ENCODE measurements around the gene DCP1B.
A peak's percentile ranks its signal among the peaks of the same experiment; 100 is the strongest.

The DCP1B gene

DNA sequence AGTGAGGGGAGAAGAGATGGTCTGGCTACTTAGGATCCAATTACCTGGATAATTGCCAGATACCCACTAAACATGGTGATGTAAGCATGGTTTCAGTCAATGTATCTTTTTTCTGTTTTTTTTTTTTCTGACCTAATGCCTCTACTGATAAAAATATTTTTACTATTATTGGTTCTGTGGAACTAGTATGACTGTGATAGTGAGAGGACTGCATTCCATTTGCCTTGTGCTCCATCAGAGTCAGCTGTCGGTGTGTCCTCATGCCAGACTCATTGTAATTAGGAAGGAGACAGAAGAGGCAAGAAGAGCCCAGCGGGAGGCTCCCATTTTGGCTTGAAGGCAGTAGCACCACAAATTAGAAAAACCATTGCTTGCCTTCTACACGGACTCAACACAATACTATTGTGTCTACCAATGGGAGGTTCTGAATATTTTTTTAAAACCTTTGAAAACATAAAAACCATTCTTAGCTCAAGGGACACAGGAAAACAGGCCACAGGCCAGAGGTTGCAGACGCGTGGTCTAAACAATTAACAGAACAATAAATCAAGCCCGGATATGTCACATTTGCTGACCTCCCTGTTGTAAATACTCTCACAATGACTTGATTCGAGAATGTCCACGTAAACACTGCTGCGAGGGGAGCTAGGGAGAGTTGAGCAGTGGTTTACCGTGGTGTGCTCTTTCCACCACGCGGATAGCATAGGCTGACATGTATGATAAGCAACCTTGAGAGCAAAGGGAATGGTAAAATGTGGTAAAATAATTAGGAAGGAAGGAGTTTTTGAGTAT, 13.5 kb upstream of the DCP1B start:
- no peak for DNase-seq

DNA sequence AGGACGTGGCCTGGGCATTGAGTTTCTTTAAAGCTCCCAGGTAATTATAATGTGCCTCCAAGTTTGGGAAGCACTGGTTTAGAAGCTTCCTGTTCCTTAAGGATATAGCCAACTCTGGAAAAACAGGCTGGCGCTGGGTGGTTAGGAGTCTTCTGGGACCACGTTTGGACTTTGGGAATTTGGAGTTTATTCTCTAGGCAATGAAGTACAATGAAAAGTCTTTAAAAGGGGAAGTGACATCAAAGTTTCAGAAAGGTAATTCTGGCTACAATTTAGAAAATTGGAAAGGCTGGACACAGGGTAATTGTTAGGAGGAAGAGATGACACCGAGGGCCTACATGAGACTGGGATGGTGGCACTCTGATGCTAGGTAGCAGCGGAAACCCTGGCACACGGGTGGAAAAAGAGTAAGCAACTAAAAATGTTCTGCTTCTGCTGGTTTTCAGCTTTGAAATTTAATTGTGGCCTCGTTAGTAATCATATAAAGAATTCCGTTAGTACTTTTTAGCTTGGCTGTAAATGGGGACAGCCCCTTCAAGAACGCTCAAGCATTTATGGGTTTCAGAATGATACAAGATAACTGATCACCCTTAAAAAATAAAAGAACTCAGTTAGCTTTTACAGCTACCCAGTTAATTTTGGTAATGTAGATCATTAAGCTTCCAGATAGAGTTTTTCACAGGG, 12.7 kb upstream of the DCP1B start:
- DNase-seq = no peak

DNA sequence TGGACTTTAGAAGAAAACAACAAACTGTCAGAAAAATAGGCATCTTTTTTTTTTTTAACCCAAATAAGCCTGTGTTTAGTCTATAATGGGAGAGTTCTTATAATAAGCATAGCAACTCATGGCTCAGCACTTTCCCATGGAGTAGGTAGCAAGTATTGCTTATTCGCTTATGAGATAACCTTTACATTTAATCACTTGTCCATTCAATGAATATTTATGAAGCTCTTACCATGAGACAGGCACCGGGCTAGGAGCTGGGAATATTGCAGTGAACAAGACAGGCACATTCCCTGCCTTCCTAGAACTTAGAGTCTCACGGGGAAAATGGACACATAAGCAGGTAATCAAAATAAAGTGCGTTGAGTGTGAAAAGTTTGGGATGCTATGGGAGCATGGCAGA, 10.0 kb upstream of the DCP1B start:
- no peak for DNase-seq

DNA sequence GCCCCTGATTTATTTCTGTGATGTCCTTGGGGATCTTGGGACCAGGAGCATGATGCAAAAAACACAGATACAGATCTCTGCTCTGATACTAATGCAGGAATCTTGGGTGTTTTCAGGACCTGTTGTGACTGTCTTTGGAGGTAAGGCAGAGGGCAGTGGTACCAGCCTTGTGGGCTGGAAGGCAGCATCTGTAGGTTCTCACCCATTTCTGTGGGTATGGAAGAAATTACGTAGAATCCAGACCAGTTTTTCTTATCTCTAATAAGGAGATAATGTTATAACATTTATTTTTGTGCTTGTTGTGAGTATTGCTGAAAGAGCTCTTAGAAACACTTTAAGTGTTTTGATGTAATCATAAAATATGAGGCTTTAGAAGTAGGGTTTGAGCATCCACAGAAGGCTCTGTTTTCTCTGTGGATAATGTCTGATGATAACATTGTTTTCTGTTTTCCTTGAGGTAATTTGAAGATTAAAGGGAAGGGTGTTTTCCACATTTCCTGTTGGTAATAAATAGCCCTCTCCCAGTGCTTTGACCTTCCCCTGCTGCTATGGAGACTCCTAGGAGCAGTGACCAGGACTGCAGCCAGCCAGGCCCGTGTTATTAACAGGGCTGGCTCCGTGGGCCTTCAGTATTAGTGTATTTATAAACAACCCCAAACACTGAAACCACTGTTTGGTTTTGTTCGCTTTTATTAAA, 9.4 kb upstream of the DCP1B start:
- no peak for DNase-seq

DNA sequence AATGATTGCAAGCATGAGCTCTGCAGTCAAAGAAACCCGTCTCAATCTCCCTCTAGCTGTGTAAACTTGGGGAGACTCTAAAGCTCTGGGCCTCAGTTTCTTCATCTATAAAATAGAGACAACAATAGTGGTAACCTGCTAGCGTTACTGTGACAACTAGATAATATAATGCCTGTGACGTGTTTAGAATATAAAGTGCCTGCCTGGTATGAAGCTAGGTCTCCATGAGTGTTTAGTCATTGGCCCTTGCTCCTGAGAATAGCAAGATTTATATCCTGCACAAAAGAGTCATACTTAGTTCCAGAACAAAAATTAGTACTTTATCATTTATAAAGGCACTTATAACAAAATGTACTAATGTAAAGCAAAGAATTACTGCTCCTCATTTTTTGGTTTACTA, 8.8 kb upstream of the DCP1B start:
- DNase-seq = no peak

DNA sequence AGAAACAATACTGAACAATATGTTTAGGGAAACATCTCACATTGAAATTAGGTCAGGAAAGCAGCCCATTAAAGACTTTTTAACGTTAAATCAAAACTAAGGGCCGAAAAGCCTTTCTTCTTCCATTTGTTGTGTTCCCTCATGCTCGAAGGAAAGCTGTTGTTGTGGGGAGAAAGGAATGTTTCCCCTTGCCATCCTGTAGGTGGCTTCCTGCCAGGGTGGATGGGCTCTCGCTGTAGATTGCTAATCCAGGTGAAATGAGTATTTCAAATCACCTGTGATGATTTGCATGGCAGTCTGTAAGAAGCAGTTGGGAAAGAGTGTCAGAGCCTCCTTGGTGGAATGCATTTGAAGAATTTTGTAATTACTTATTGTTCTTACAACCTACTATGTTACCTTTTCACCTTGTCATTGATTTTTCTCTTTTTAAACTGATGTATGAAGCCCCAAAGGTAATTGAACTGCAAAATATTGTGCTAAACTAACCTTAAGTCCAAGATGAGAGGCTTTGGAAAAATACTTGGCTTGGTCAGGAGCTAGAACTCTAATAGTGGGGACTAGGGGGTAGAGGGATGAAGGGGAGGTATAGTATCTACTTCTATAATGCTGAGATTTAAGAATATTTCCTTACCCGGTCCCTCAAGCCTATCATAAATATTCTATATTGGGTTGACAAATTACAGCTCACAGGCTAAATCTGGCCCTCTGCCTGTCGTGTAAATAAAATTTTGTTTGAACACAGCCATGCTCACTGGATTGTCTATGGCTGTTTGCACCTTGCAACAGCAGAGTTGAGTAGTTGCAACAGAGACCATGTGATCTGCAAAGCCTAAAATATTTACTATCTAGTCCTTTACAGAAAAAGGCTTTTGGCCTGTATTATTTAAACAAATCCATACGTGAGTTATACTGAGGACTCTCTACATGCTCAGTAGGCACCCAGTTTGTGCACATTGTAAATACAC, 7.7 kb upstream of the DCP1B start:
- DNase-seq = no peak

DNA sequence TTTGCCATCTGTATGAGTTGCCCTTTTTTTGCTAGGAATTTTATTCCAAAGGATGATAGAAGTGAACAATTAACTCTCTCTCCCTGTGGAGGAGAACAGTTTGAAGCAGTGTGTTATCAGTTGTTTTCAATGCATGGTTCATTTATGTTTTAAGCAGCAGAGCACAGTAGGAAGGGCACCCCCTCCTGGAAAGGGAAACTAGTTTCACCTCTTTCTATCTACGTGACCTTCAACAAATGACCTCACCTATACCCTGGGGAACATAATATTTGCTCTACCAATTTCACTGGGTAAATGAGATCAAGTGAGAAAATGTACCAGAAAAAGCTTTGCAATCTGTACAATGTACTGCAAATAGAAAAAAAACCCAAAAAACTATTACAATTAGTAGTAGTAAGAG, 5.4 kb upstream of the DCP1B start:
- no peak for DNase-seq

DNA sequence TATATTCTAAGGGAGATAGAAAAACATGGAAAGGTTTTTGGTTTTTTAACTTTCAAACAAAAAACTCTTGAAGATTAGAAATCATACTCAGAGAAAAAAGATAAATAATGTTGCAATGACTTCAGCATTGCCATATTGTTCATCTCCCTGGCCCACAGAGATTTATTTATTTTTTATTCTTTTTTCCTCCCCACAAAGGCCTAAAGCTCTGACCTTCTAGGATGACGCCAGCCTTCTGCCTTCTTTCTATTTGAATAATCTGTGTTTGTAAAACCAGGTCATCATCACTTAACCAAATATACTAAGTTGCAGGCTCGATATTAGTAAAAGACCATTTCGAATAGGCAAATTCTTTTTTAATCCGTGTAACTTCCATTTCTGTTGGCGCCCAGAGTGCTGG, 4.4 kb upstream of the DCP1B start:
- no peak for DNase-seq

DNA sequence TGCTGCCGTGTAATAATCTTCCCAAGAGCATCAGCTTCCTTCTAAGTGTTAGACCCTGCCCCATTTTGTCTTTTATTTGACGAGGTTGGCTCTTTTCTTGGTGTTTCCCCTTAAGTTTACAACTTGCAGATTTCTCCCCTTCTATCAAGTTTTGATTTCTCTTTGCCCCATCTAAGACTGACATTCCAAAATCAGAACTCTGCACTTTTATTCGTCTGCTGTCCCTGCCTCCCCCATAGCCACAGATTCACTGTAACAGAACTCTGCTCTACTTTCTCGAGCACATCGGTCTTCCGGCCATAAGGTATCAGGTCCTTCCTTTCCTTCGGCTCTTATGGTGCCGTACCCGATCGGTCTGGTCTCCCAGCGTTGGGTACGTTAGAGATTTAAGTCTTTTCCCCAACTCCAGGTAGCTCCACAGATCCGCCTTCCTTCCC, 563 bp downstream of the DCP1B start:
- DNase-seq = peak; percentile 8

DNA sequence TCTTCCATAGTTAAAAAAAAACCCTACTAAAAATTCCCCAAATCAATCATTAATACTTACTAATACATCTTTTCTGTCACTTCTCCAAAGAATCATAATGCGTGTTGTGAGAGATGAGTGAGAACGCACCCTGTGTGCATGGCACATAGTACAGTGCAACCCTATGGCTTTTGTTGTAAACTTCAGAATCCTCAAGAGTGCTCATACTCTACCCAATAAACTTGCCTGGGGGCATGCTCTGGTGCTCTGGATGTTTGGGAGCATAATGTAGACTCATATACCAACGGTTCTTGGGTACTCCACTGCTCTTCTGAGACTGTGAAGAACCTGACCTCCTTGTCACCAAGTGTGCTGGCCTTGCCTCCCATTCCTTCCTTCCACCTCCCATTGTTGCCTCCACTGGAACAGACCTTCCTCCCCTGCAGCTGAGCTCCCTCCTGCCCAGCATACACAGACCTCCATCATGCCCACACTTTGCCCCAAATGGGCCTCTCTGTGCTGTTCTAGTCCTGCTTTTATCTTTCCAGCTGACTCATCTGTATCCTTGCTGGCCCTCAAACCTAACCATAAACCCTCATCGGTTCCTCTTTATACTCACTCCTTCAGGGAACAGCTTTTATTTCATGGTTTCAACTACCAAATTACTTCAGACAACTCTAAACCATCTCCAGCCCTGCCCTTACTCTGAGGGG, 8.9 kb downstream of the DCP1B start:
- DNase-seq = no peak

DNA sequence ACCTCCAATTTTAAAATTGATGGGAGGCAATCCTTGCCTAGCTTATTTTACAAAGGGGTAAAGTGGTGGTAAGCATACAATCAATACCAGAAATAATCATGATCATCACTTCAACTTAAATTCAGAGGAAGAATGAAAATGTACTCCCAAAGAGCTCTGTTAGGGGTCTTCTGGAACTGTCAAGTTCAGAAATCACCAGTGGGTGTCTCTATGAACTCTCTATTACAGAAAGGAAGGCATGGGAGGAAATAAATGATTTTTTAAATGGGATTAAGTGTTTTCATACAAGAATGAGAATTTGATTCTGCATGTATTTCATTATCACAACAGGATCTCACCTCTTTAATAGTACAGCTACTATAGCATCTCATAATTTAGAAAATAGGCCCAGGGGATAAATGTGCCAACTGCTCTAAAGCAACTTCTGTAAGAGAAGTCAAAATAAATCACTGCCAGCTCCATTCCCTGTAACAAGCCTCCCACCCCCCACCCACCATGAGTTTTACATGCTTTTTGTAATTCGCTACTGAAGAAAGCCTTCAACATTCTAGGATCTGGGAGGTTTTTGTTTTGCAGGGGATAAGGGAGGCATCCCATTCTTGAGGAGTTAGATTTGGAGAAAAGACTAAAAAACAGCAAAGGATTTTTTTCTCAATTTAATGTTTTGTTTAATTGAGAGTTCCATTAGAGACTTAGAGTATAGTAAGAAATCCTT, 9.7 kb downstream of the DCP1B start:
- no peak for DNase-seq

DNA sequence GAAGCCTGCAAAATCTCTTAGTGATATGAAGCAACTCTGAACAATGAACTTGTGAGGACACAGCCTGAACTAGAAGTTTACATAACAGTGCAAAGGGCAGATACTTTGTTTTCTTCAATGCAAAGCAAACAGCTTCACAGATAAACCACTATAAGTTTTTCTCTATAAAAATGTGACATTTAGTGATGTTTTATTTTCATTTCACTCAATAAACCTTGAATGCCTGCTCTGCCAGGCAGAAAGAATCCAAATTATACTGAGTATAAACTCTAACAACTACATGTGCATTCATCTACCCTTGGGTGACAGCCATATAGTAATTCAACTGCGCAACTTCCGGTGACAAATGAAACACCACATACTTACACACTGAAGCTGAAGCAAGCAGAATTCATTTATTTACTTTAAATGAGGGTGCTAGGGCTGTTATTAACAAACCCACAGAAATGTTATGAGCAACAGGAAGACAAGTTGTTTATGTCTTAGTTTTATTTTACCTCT, 10.3 kb downstream of the DCP1B start:
- no peak for DNase-seq

DNA sequence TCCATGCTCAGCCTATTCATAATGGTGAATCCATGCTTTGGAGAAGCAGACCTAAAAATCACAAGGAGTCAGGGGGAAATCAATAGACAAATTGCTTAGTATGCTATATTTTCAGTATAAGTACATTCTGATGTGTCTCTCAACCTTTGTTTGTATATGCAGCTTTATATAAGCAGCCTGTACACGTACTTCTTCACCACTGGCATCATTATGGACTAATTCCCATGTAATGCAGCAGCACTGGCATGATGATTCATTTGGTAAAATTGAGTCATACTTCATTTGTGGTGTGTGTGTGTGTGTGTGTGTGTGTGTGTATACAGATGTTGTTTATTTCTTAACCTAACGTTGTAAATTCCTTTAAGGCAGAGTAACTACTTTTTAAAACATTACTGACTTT, 10.9 kb downstream of the DCP1B start:
- no peak for DNase-seq

DNA sequence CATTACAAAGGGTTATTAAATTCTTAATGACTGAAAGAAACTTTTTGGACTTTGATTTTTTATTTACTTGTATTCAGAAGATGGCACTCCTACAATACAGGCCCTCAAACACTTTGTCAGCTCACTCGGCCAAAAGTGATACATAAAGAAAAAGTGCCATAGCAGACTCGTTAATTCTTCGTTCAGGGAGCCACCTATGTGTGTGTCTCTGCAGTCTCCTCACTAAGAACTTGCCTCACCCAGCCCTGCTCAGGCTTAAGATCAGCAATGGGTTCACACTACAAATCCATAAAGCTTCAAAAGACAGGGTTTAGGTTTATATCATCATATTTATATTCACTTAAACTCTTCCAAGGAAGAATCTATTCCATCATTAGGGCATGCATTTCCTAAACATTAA, 11.5 kb downstream of the DCP1B start:
- DNase-seq = no peak

DNA sequence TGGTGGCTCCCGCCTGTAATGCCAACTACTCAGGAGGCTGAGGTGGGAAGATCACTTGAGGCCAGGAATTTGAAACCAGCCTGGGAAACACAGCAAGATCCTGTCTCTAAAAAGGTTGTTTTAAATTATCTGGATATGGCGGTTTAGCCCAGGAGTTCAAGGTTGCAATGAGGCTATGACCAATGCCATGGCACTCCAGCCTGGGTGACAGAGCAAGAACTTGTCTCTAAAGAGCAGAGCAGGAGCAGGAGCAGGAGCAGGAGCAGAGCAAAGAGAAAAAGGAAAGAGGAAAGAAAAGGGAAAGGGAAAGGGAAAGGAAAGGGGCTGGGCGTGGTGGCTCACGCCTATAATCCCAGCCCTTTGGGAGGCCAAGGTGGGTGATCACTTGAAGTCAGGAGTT, 15.1 kb downstream of the DCP1B start:
- no peak for DNase-seq

DNA sequence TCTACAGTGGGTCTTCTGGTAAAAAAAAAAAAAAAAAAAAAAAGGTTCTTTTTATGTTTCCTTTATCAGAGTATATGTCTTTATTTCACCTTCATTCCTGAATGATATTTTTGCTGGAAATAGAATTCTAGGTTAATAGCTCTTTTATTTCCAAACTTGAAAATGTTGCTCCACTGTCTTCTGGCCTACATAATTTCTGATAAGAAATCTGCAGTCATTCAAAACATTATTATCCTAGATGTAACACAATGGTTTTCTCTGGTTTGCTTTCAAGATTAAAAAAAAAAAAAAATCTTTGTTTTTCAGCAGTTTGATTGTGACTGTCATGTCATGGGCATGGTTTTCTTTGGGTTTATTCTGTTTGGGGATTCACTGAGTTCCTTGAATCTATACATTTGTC, 19.5 kb downstream of the DCP1B start:
- DNase-seq = no peak

DNA sequence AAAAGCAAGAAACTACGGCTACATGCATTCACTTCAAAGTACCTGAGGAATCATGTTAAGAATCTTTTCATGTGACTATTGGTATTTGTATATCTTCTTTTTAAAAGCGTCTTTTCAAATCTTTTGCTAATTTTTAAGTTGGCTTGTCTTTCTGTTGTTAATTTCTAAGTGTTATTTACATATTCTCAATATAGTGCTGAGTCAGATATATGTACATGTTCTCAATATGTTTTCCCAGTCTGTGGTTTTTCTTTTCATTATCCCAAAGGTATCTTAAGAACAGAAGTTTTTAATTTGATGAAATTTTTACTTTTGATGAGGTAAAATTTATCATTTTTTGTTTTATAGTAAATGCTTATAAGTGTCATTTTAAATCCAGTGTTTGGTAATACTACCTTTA, 24.0 kb downstream of the DCP1B start:
- no peak for DNase-seq

DNA sequence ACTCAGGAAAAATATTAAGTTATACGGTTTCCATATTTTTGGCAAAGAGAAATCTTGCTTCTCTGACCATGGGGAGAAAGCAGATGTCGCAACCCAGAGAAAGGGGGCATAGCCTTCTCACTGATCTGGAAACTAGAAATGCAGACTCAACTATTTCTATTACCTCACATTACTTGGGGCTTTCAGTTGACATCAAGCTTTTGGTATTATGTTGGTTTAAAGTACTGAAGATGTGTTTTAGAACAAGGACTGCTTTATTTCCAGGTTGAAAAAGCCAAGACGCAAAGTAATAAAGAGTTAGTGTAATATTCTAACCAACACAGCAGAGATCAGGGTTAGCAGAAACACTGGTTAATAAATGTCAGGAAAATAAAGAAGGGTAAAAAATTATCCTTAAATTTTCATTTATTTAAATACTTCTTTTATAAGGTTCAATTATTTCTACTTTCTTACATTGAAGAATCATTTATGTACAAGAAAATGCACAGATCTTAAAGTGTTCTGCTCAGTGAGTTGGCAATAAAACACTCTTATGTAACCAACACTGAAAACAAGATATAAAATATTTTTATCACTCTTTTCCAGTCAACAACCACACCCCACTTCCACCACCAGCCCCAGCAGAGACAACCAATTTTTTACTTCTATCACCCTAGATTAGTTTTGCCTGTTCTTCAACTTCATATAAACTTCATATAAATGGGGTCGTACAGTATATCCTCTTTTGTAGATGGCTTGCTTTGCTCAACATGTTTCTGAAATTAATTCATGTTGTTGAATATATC, 26.0 kb downstream of the DCP1B start:
- no peak for DNase-seq

DNA sequence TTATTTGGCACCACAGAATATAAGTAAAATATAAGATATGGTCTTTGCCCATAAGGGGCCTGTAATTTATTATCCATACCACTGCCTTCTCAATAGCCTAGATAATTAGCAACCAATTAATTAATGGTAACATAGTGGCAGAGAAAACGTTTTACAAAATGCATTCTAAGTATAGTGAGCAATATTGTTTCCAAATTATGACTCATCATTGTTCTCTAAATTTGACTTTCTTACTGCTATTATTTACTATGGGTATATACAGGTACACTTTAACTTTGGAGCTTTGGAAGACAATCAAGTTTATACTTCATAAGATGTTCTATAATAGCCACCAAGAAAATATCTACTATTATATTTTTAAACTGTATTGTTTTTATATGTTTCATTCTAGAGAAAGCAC, 26.7 kb downstream of the DCP1B start:
- DNase-seq = no peak

DNA sequence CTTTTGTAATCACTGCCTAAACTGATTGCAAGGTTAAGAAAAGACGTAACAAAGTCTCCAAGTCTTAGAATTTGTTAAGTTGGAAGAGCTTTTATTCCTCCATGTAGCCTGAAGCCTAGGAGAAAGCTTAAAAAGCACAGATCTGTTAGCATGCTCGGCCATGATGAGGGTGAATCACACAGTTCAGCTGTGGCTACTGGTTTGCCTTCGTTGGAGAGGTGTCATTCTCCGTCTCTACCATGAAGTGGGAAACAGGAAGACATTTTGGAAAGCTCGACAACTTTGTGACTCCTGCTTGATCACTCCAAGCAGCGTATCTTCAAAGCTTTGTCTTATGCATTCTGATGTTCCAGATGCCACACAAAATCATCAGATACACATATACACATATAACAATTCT, 27.1 kb downstream of the DCP1B start:
- no peak for DNase-seq
